Dermis blood vessel endothelial cell (primary cell): ENCODE data around the gene ANKRD65. TPM values are rescaled to one million over a fixed set of nuclear protein-coding genes. Genes with fewer than 3 reads are reported as not detected.

Source experiments
- DNase-seq: peaks from one replicate; pipeline ENCODE4 v3.0.0; 2010
- total RNA-seq: library from RNA; depleted of rRNA; stranded (reverse); fragments of >200 nt; gene quantifications from 2 replicates; pipeline ENCODE4 v1.2.3, GENCODE V29; 2014

The ANKRD65 gene
- total RNA-seq, 1 donor from 2014 or later, result 0.51 TPM

GRCh38 chr1:1441002-1441888, 20.2 kb upstream of the ANKRD65 start:
- peak; percentile 70 for DNase-seq

- no peak for DNase-seq
Observed at GRCh38 chr1:1440262-1441001, 19.4 kb upstream of the ANKRD65 start.

GRCh38 chr1:1439546-1440261, 18.6 kb upstream of the ANKRD65 start:
- DNase-seq, result no peak

- no peak for DNase-seq
Observed at GRCh38 chr1:1438531-1439381, 17.7 kb upstream of the ANKRD65 start.

- no peak for DNase-seq
Observed at GRCh38 chr1:1437904-1438376, 16.9 kb upstream of the ANKRD65 start.

- DNase-seq, result no peak
Observed at GRCh38 chr1:1437033-1437903, 16.2 kb upstream of the ANKRD65 start.

GRCh38 chr1:1436630-1437032, 15.6 kb upstream of the ANKRD65 start:
- DNase-seq, result no peak

GRCh38 chr1:1435911-1436629, 15.0 kb upstream of the ANKRD65 start:
- no peak for DNase-seq

GRCh38 chr1:1435106-1435903, 14.2 kb upstream of the ANKRD65 start, which contains the start of gene VWA1:
Gene VWA1 (plus strand): TSS chr1:1435690. CDS start chr1:1435749, 59 bp downstream.
- peak; percentile 71 for DNase-seq

GRCh38 chr1:1434824-1435105, 13.7 kb upstream of the ANKRD65 start:
- DNase-seq, result no peak

- DNase-seq, result peak; percentile 31
Observed at GRCh38 chr1:1434131-1434823, 13.2 kb upstream of the ANKRD65 start.

GRCh38 chr1:1433804-1434130, 12.7 kb upstream of the ANKRD65 start:
- DNase-seq, result peak; percentile 75

- DNase-seq, result no peak
Observed at GRCh38 chr1:1432951-1433803, 12.1 kb upstream of the ANKRD65 start.

- DNase-seq, result no peak
Observed at GRCh38 chr1:1432274-1432950, 11.3 kb upstream of the ANKRD65 start.

GRCh38 chr1:1431845-1432273, 10.8 kb upstream of the ANKRD65 start:
- DNase-seq, result no peak

- DNase-seq, result no peak
Observed at GRCh38 chr1:1430992-1431844, 10.1 kb upstream of the ANKRD65 start.
